ENCODE results near the gene NENF. TPM values are rescaled to one million over a fixed set of nuclear protein-coding genes. Genes with fewer than 3 reads are reported as not detected.
A peak's percentile ranks its signal among the peaks of the same experiment; 100 is the strongest.

Gene NENF
- polyA plus RNA-seq, 1 donor from 2014 or later, result 35.7 TPM

- H3K36me3 Mint-ChIP-seq, result peaks cover 3% of the 10 kb centered on the region
- peak within 1 kb of the TSS; percentile 95 to 98 (median 97) for H3K4me3 Mint-ChIP-seq
- H3K27me3 Mint-ChIP-seq, result no peaks in the 10 kb centered on the region
- H3K27ac Mint-ChIP-seq, result peak within 1 kb of the TSS; percentile 77 to 97 (median 93)
- peaks cover 15 to 30% (median 27%) of the 10 kb centered on the region in 3 donors for H3K4me1 Mint-ChIP-seq
- H3K9me3 Mint-ChIP-seq, result no peaks in the 10 kb centered on the region
Observed at GRCh38 chr1:212414328-212415106, 18.2 kb upstream of the NENF start, which contains the start of gene PACC1. TSS of gene PACC1 (minus strand) at chr1:212414886. CDS start at chr1:212414757, 129 bp downstream.

GRCh38 chr1:212415107-212415841, 17.4 kb upstream of the NENF start:
- no peaks in the 10 kb centered on the region for H3K9me3 Mint-ChIP-seq
- H3K4me3 Mint-ChIP-seq, result peak overlapping the region; percentile 95 to 98 (median 97)
- peak overlapping the region; percentile 77 to 97 (median 93) for H3K27ac Mint-ChIP-seq
- H3K4me1 Mint-ChIP-seq, result peaks cover 15 to 30% (median 27%) of the 10 kb centered on the region in 3 donors
- no peaks in the 10 kb centered on the region for H3K27me3 Mint-ChIP-seq
- H3K36me3 Mint-ChIP-seq, result peaks cover 3% of the 10 kb centered on the region

GRCh38 chr1:212421165-212421564, 11.6 kb upstream of the NENF start:
- peaks cover 2% of the 10 kb centered on the region for H3K27me3 Mint-ChIP-seq
- no peaks in the 10 kb centered on the region for H3K36me3 Mint-ChIP-seq
- H3K27ac Mint-ChIP-seq, result no peak overlapping the region
- no peaks in the 10 kb centered on the region for H3K9me3 Mint-ChIP-seq
- no peaks in the 10 kb centered on the region for H3K4me1 Mint-ChIP-seq
- H3K4me3 Mint-ChIP-seq, result no peak overlapping the region

GRCh38 chr1:212423879-212424278, 8.8 kb upstream of the NENF start:
- no peak overlapping the region for H3K27ac Mint-ChIP-seq
- no peaks in the 10 kb centered on the region for H3K9me3 Mint-ChIP-seq
- H3K27me3 Mint-ChIP-seq, result peaks cover 2% of the 10 kb centered on the region
- no peaks in the 10 kb centered on the region for H3K4me1 Mint-ChIP-seq
- H3K4me3 Mint-ChIP-seq, result no peak overlapping the region
- H3K36me3 Mint-ChIP-seq, result no peaks in the 10 kb centered on the region

- Mint-ChIP-seq H3K27me3 (no peaks in the 10 kb centered on the region), H3K4me1 (peaks cover 3 to 13% (median 5%) of the 10 kb centered on the region in 3 donors), H3K4me3 (no peak overlapping the region), H3K36me3 (no peaks in the 10 kb centered on the region), H3K27ac (no peak overlapping the region), H3K9me3 (no peaks in the 10 kb centered on the region)
Observed at GRCh38 chr1:212428496-212428895, 4.2 kb upstream of the NENF start.

GRCh38 chr1:212430416-212430815, 2.3 kb upstream of the NENF start:
- H3K36me3 Mint-ChIP-seq, result peaks cover 3% of the 10 kb centered on the region
- H3K27ac Mint-ChIP-seq, result no peak overlapping the region
- no peaks in the 10 kb centered on the region for H3K27me3 Mint-ChIP-seq
- H3K4me3 Mint-ChIP-seq, result peak overlapping the region in 1 of 4 donors; percentile 85
- H3K9me3 Mint-ChIP-seq, result no peaks in the 10 kb centered on the region
- peaks cover 9 to 13% (median 12%) of the 10 kb centered on the region in 3 donors for H3K4me1 Mint-ChIP-seq

GRCh38 chr1:212430955-212431394, 1.7 kb upstream of the NENF start:
- H3K27ac Mint-ChIP-seq, result no peak overlapping the region
- no peaks in the 10 kb centered on the region for H3K9me3 Mint-ChIP-seq
- peak overlapping the region in 1 of 4 donors; percentile 85 for H3K4me3 Mint-ChIP-seq
- no peaks in the 10 kb centered on the region for H3K27me3 Mint-ChIP-seq
- peaks cover 9 to 13% (median 12%) of the 10 kb centered on the region in 3 donors for H3K4me1 Mint-ChIP-seq
- peaks cover 3% of the 10 kb centered on the region for H3K36me3 Mint-ChIP-seq

- Mint-ChIP-seq H3K4me1 (peaks cover 9 to 13% (median 12%) of the 10 kb centered on the region in 3 donors), H3K9me3 (no peaks in the 10 kb centered on the region), H3K36me3 (peaks cover 3% of the 10 kb centered on the region), H3K27me3 (no peaks in the 10 kb centered on the region), H3K4me3 (peak overlapping the region in 3 of 4 donors; percentile 9 to 85 (median 33)), H3K27ac (no peak overlapping the region)
Observed at GRCh38 chr1:212431644-212432043, 1.1 kb upstream of the NENF start.

- Mint-ChIP-seq H3K4me3 (peak overlapping the region; percentile 79 to 90 (median 88)), H3K27ac (peak overlapping the region in 1 of 3 donors; percentile 85), H3K36me3 (peaks cover 3% of the 10 kb centered on the region), H3K9me3 (no peaks in the 10 kb centered on the region), H3K27me3 (no peaks in the 10 kb centered on the region), H3K4me1 (peaks cover 9 to 13% (median 12%) of the 10 kb centered on the region in 3 donors)
Observed at GRCh38 chr1:212432272-212432660, 454 bp upstream of the NENF start.

- no peaks in the 10 kb centered on the region for H3K27me3 Mint-ChIP-seq
- H3K36me3 Mint-ChIP-seq, result peaks cover 3% of the 10 kb centered on the region
- peaks cover 9 to 17% (median 12%) of the 10 kb centered on the region in 3 donors for H3K4me1 Mint-ChIP-seq
- H3K4me3 Mint-ChIP-seq, result peak overlapping the region; percentile 78 to 90 (median 84)
- H3K27ac Mint-ChIP-seq, result peak overlapping the region in 1 of 3 donors; percentile 4
- H3K9me3 Mint-ChIP-seq, result no peaks in the 10 kb centered on the region
Observed at GRCh38 chr1:212433577-212434462, 1.1 kb downstream of the NENF start.

GRCh38 chr1:212434992-212435391, 2.3 kb downstream of the NENF start:
- Mint-ChIP-seq H3K4me3 (peak overlapping the region in 2 of 4 donors; percentile 55 to 80), H3K36me3 (peaks cover 3% of the 10 kb centered on the region), H3K9me3 (no peaks in the 10 kb centered on the region), H3K27ac (no peak overlapping the region), H3K27me3 (no peaks in the 10 kb centered on the region), H3K4me1 (peaks cover 9 to 17% (median 13%) of the 10 kb centered on the region in 3 donors)

- Mint-ChIP-seq H3K4me1 (peaks cover 11 to 17% (median 13%) of the 10 kb centered on the region in 3 donors), H3K36me3 (peaks cover 3% of the 10 kb centered on the region), H3K4me3 (no peak overlapping the region), H3K27ac (no peak overlapping the region), H3K27me3 (no peaks in the 10 kb centered on the region), H3K9me3 (no peaks in the 10 kb centered on the region)
Observed at GRCh38 chr1:212437179-212437798, 4.6 kb downstream of the NENF start.

GRCh38 chr1:212438831-212439237, 6.1 kb downstream of the NENF start:
- Mint-ChIP-seq H3K27me3 (no peaks in the 10 kb centered on the region), H3K27ac (peak overlapping the region in 1 of 3 donors; percentile 84), H3K36me3 (peaks cover 3% of the 10 kb centered on the region), H3K9me3 (no peaks in the 10 kb centered on the region), H3K4me1 (peaks cover 8 to 14% (median 10%) of the 10 kb centered on the region in 3 donors), H3K4me3 (no peak overlapping the region)

- Mint-ChIP-seq H3K4me1 (peaks cover 1 to 10% (median 10%) of the 10 kb centered on the region in 3 donors), H3K9me3 (no peaks in the 10 kb centered on the region), H3K27ac (no peak overlapping the region), H3K36me3 (peaks cover 2% of the 10 kb centered on the region), H3K27me3 (no peaks in the 10 kb centered on the region), H3K4me3 (no peak overlapping the region)
Observed at GRCh38 chr1:212440419-212440818, 7.7 kb downstream of the NENF start.

All from IgD-negative memory B cell (primary cell).